Muscle of leg (tissue), 11 donors: ENCODE measurements around the gene MDK. TPM values are rescaled to one million over a fixed set of nuclear protein-coding genes. Genes with fewer than 3 reads are reported as not detected.

ENCODE experiments used
- DNase-seq: peaks from one replicate; pipeline ENCODE4 v3.0.0; 2013
- H3K27ac ChIP-seq: one replicate; pipeline ENCODE4 v1.5.1; 2013; ENCODE audit warnings: mild to moderate bottlenecking, low read length, control low read depth
- H3K27me3 ChIP-seq: one replicate; pipeline ENCODE4 v1.6.1; 2013; ENCODE audit warnings: low read length; ENCODE audit not compliant: control insufficient read depth, insufficient read depth
- H3K36me3 ChIP-seq: one replicate; pipeline ENCODE4 v1.6.1; 2013; ENCODE audit warnings: low read length; ENCODE audit not compliant: control insufficient read depth, insufficient read depth
- H3K4me1 ChIP-seq: one replicate; pipeline ENCODE4 v1.6.1; 2013; ENCODE audit warnings: low read length; ENCODE audit not compliant: control insufficient read depth, insufficient read depth
- H3K4me3 ChIP-seq: one replicate; pipeline ENCODE4 v1.5.1; 2013; ENCODE audit warnings: low read length, control low read depth
- H3K9me3 ChIP-seq: replicated peaks from 2 replicates; pipeline ENCODE4 v1.6.1; 2013; ENCODE audit warnings: low read depth, low read length; ENCODE audit not compliant: control insufficient read depth
- WGBS: methylation state at CpG from one replicate; pipeline ENCODE4 v1.1.5; 2013; ENCODE audit warnings: missing lambda C conversion rate; ENCODE audit not compliant: insufficient coverage; 5-methylcytosine and 5-hydroxymethylcytosine counted together
- polyA plus RNA-seq, 8 donors: library from polyadenylated mRNA; unstranded; fragments of 120-200 nt; gene quantifications; one replicate each; pipeline versions ENCODE4 v1.2.1 to v1.2.3, GENCODE V29; 2013; ENCODE audit warnings: inconsistent platforms in 1 of 8, low replicate concordance in 1 of 8; ENCODE audit not compliant: insufficient read length in 8 of 8, insufficient read depth in 1 of 8
- total RNA-seq: library from RNA; stranded (reverse); fragments of 120-200 nt; gene quantifications from one replicate; pipeline ENCODE4 v1.2.4, GENCODE V29; 2013

The MDK gene
- total and polyA plus RNA-seq, 9 donors = 132 to 317 (median 237) TPM

DNA sequence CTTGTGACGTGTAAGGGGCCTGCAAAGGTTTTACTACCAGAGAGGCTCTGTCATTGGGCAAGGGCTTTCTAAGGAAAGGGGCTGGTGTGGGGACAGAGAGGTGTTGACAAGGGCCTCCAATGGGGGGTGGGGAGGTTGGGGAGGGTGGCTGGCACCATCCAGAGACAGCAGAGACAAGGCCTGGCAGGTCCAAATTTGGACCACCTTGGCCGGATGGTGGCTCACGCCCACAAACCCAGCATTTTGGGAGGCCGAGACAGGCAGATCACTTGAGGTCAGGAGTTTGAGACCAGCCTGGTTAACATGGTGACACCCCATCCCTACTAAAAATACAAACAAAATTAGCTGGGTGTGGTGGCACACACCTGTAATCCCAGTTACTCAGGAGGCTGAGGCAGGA is 12.3 kb downstream of the MDK start:
- Histone ChIP-seq H3K27ac (no peak overlapping the region), H3K4me3 (no peak overlapping the region), H3K4me1 (peaks cover 27% of the 10 kb centered on the region), H3K36me3 (peaks cover 25% of the 10 kb centered on the region), H3K9me3 (no peaks in the 10 kb centered on the region), H3K27me3 (peaks cover 36% of the 10 kb centered on the region)
- WGBS = 83% methylated on average over 3 of the region's 4 CpGs
- no peak for DNase-seq

DNA sequence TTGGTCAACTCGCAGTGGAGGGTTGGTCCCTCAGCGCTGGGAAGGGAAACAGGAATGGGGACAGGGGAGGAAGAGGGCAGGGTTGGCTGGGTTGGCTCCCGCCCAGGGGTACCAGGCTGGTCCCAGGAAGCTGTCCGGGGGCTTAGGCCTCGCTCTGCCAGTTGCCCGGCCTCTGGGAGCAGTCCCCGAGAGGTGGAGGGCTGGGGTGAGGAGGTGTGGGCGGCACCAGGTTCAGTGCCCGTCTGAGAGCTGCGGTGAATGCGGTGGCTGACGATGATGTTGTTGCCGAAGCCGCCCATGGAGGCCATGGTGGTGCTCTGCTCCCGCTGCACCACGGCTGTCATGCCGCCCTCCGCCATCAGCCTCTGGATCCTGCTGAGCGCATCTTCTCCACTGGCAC is 16.1 kb downstream of the MDK start:
- WGBS = 92% methylated on average over 14 of the region's 19 CpGs
- Histone ChIP-seq H3K9me3 (no peaks in the 10 kb centered on the region), H3K27ac (no peak overlapping the region), H3K36me3 (peaks cover 28% of the 10 kb centered on the region), H3K4me1 (peaks cover 8% of the 10 kb centered on the region), H3K4me3 (no peak overlapping the region), H3K27me3 (peaks cover 7% of the 10 kb centered on the region)
- no peak for DNase-seq

DNA sequence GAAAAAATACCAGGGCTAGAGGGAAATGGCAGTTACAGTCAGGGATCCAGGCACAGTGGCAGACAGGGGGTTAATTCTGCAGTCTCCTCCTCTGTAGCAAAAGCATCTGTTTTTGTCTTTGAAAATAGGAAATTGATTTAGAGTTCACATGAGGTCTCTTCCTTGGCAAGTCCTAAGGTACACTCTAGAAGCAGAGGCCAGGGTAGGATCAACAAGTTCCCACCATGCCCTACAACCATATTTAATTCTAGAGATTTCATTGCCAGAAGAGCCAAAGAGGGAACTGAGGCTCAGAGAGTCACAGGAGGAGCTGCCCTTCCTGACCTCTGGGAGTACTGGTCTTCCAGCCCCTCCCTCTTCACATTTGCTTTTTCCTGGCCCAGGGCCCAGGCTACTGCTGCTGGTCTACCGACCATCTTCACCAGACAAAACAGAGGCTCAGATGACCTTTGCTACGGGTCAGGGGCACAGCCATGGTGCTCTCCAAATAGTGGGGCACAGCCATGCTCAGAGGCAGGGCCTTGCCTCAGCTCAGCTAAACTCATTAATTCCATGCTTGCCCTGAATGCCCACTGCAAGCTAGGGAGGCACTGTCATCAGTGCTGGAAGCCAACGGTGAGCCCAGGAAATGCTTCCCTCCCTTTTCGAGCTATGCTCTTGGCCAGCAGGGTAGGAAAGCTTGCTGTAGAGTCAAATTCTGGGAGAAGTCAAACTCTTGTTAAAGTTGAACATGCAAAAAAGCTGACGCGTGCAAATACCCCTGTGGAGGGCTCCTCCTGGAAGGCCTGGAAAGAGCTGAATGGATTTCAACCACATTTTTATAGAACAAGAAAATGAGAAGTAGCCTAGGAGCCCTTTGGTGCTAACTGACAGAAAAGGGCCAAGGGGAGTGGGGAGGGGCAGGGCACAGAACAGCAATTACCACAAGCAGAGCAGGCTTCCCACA is 21.8 kb downstream of the MDK start:
- Histone ChIP-seq H3K27me3 (no peaks in the 10 kb centered on the region), H3K4me1 (no peaks in the 10 kb centered on the region), H3K4me3 (no peak overlapping the region), H3K27ac (no peak overlapping the region), H3K9me3 (no peaks in the 10 kb centered on the region), H3K36me3 (peaks cover 35% of the 10 kb centered on the region)
- DNase-seq = no peak
- WGBS = 31% methylated on average over 3 of the region's 6 CpGs

DNA sequence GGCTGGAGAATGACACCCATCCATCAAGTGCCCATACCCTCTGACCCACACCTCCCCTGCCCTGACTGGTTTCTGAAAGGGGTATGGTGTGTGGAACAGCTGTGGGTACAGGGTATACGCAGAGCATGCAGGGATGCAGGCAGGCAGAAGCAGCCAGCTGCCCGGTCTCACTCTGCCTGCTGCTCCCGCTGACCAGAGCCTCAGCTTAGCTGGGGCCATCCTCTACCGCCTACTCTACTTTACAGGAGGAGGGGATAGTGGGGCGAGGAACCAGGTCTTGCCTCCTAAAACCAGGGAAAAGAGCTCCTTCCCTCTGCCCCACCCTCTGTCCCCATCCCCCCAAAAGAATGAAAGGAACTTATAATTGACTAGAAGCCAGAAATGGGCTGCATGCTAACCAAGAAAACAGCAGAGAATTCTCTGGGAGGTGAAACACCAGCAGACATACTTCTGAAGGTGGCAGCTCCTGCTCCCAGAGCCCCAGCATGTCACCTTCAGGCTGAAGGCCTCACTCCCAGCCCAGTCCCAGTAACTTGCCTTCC is 23.1 kb downstream of the MDK start:
- no CpG with 5 or more reads among the region's 5 CpGs for WGBS
- H3K36me3 ChIP-seq = peaks cover 44% of the 10 kb centered on the region
- H3K27ac ChIP-seq = no peak overlapping the region

DNA sequence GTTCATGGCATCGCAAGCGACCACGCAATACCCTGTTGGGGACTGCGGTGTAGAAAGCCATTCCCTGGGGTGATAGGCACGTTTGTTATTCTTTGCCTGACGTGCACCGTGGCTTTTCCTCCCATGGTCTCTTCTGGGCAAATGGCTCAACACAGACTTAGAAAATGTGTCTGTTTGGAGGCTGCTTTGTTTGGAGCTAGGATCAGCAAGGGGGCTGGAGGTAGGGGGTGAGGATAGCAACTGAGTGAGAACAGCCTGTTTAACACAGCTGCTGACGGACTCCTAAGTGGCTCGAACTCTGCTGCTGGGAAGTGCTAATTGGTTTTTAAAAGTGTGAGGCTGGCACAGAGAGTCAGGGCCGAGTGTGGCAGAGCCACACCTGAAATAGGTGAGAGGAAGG is 26.2 kb downstream of the MDK start:
- 62% methylated on average over 9 of the region's 10 CpGs for WGBS
- DNase-seq = no peak
- Histone ChIP-seq H3K9me3 (no peaks in the 10 kb centered on the region), H3K4me3 (no peak overlapping the region), H3K4me1 (no peaks in the 10 kb centered on the region), H3K27ac (no peak overlapping the region), H3K36me3 (peaks cover 49% of the 10 kb centered on the region), H3K27me3 (no peaks in the 10 kb centered on the region)

More for the DNA sequence above, 23.1 kb downstream of the MDK start:
- Histone ChIP-seq H3K4me3 (no peak overlapping the region), H3K9me3 (no peaks in the 10 kb centered on the region), H3K27me3 (no peaks in the 10 kb centered on the region), H3K4me1 (no peaks in the 10 kb centered on the region)
- no peak for DNase-seq

DNA sequence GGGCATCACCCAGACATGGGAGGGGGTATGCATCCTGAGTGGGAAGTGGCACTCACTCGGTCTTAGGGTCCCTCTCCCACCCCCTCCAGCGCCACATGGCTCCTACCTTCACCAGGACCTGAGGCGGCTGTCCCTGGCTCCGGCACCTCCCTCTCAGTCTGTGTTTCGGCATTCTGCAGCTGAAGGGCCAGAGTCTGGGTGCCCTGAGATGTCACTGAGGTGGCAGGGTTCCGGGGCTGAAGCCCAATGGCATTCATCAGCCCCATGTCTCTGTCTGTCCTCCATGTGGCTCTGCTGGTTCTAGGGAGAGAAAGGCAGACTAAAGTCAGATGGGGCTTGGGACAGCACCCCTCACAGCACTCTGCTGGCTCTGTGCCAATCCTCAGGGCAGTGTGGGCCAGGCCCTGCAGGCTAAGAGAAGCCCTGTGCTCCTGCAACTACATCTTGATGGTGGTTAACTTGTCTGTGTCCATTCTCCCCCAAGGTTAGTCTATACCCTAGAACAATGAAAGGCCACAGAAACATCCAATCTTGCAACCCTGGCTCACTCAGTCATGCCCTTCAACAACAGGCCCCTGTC is 27.0 kb downstream of the MDK start:
- Histone ChIP-seq H3K4me1 (no peaks in the 10 kb centered on the region), H3K4me3 (no peak overlapping the region), H3K36me3 (peaks cover 52% of the 10 kb centered on the region), H3K27ac (no peak overlapping the region), H3K27me3 (no peaks in the 10 kb centered on the region), H3K9me3 (no peaks in the 10 kb centered on the region)
- no peak for DNase-seq
- WGBS = 96% methylated on average over 5 of the region's 6 CpGs

DNA sequence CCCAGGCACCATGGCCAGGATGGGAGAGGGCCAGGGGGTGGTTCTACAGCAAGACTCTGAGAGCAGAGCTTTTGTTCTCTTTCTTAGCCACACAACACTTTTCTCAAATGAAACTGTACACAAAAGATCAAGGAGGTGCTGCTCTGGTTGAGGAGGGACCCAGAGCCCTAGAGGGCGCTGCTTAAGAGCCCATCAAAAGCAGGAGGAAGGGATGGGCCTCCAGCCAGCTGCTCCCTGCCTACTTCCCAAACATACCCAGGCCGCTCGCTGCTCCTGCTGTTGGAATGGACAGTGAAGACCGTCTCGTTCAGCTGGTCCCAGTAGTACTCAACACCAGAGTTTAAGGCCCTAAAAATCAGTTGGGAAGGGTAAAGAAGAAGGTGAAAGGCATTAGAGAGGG is 28.6 kb downstream of the MDK start:
- H3K4me3 ChIP-seq = no peak overlapping the region
- H3K9me3 ChIP-seq = no peaks in the 10 kb centered on the region
- H3K4me1 ChIP-seq = peaks cover 5% of the 10 kb centered on the region
- H3K27me3 ChIP-seq = no peaks in the 10 kb centered on the region
- no peak for DNase-seq
- H3K27ac ChIP-seq = no peak overlapping the region
- WGBS = no CpG with 5 or more reads among the region's 5 CpGs
- H3K36me3 ChIP-seq = peaks cover 50% of the 10 kb centered on the region

DNA sequence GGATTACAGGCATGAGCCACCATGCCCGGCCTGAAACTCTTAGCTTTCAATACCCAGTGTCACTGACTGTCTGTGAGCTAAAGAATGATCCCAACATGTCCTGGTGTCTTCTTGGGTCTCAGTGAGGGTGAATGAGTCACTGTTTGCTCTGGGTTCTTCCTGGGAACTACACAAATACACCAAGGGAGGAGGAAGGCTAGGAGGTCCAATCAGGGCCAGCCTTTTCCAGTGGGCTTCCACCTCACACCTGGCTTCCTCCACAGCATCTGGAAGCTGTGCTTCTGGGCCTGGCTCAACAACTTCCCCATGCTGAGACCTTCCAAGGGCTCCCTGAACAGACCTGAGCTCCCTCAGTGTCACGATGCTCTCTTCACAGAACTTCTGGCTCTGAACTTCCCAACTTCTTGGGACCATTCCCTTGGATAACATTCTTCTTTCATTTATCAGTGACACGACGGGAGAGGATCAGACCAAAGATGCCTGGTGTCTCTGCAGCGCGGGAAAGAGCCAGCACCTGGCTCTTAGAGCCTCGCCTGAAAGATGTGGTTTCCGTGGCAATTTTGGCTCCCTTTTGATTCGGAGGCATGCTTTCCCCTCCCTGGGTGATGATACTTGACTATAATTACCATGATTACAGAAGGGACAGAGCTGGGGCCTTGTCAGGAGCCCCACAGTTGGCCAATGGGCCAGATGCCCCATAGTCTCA is 32.4 kb downstream of the MDK start:
- WGBS = 91% methylated on average over 8 of the region's 9 CpGs
- Histone ChIP-seq H3K27ac (no peak overlapping the region), H3K9me3 (no peaks in the 10 kb centered on the region), H3K36me3 (peaks cover 42% of the 10 kb centered on the region), H3K4me3 (no peak overlapping the region), H3K27me3 (no peaks in the 10 kb centered on the region), H3K4me1 (peaks cover 6% of the 10 kb centered on the region)
- DNase-seq = no peak

DNA sequence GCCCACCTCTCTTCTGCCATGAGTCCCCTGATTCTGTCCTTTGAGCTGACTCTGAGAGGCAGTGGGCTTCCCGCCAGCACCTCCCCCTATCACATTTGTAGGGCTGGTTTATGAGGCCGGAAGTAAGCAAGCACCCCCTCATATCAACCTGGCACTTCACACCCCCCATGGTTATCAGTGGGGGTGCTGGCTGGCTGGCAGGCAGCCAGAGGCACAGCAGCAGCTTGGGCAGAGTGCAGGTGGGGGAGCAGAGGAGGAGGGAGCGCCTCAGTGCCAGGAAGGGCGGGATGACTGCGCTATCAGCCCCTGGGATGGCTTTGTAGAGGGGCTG is 33.0 kb downstream of the MDK start:
- no peaks in the 10 kb centered on the region for H3K27me3 ChIP-seq
- H3K4me1 ChIP-seq = peaks cover 6% of the 10 kb centered on the region
- H3K27ac ChIP-seq = no peak overlapping the region
- no peak overlapping the region for H3K4me3 ChIP-seq
- 88% methylated on average over 3 of the region's 5 CpGs for WGBS
- peaks cover 41% of the 10 kb centered on the region for H3K36me3 ChIP-seq
- no peak for DNase-seq
- no peaks in the 10 kb centered on the region for H3K9me3 ChIP-seq

DNA sequence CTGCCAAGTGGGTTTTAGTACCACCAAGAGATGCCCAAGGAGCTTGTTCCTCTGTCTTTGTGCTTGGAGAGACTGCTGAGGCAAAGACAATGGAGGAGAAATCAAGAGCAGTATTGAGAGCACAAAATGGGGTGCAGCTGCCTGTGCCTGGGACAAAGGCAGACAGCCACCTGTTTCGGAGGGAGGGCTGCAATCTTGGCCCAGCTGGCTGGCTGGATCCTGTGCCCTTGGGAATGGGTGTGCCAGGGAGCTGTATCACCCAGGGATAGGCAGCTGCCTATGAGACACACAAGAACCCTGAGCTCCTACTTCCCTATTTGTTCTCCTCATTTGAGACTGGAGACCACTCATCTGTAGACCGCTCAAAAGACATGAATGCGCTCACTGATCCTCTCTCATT is 33.4 kb downstream of the MDK start:
- H3K27ac ChIP-seq = no peak overlapping the region
- no peaks in the 10 kb centered on the region for H3K27me3 ChIP-seq
- peaks cover 6% of the 10 kb centered on the region for H3K4me1 ChIP-seq
- no peaks in the 10 kb centered on the region for H3K9me3 ChIP-seq
- 45% methylated on average over 1 of the region's 3 CpGs for WGBS
- H3K4me3 ChIP-seq = no peak overlapping the region
- no peak for DNase-seq
- H3K36me3 ChIP-seq = peaks cover 38% of the 10 kb centered on the region
